ENCODE data around the gene KCNE4.

DNA sequence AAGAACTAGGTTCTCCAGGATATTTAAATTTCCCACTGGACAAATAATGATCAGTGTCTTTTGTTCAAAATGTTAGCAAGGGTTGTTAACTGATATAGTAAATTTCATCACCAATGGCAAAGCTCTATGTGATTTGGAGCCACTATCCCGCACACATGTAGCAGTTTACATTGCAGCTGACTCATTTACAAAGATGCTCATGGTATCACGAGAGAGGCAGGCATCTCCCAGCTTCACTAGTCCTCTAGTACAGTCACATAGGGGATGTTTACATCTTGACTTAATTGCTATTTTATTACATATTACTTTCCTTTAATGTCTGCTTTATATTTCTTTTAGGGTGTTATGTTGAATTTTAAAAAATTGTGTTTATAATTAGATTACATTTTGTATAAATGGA, 30.7 kb downstream of the KCNE4 start:
- TF ChIP-seq, protein P1, sequence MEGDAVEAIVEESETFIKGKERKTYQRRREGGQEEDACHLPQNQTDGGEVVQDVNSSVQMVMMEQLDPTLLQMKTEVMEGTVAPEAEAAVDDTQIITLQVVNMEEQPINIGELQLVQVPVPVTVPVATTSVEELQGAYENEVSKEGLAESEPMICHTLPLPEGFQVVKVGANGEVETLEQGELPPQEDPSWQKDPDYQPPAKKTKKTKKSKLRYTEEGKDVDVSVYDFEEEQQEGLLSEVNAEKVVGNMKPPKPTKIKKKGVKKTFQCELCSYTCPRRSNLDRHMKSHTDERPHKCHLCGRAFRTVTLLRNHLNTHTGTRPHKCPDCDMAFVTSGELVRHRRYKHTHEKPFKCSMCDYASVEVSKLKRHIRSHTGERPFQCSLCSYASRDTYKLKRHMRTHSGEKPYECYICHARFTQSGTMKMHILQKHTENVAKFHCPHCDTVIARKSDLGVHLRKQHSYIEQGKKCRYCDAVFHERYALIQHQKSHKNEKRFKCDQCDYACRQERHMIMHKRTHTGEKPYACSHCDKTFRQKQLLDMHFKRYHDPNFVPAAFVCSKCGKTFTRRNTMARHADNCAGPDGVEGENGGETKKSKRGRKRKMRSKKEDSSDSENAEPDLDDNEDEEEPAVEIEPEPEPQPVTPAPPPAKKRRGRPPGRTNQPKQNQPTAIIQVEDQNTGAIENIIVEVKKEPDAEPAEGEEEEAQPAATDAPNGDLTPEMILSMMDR (conservative IDR thresholded peaks at IDR 0.05), result no peak
- TF ChIP-seq ZFX (IDR thresholded peaks at IDR 0.05), result no peak

Measured in C4-2B (cell line).